Common myeloid progenitor, CD34-positive (primary cell): ENCODE measurements around the gene FAM98C.
A peak's percentile ranks its signal among the peaks of the same experiment; 100 is the strongest.

ENCODE experiments used
- CTCF ChIA-PET: fragments of 350-600 bp; sonication (Branson Sonifier 250); formaldehyde crosslinking; loops from one replicate; lab custom pipeline; 2021; ENCODE audit warnings: antibody characterized with exemption; lab: Charles Lee
- POLR2A ChIA-PET: fragments of 350-600 bp; sonication (Branson Sonifier 250); formaldehyde crosslinking; loops from one replicate; lab custom pipeline; 2021; ENCODE audit warnings: antibody characterized with exemption; lab: Charles Lee
- DNase-seq, 3 donors: peaks; one replicate each; pipeline versions ENCODE4 v3.0.0 to v3.0.0-alpha.2; 2013
- H3K27ac ChIP-seq, 2 experiments: 1 replicate in 1 of 2; 2 replicates in 1 of 2; pipeline ENCODE4 v1.7.0; 2013; ENCODE audit warnings: inconsistent platforms in 2 of 2, low read length in 2 of 2, mild to moderate bottlenecking in 2 of 2, low read depth in 1 of 2, moderate library complexity in 1 of 2; ENCODE audit not compliant: severe bottlenecking in 2 of 2, insufficient read depth in 1 of 2, poor library complexity in 1 of 2
- H3K27me3 ChIP-seq, 5 experiments: replicated peaks in 2 of 5; 1 replicate in 3 of 5; 2 replicates in 2 of 5; pipeline versions ENCODE4 v1.6.1 to v1.7.0; 2013; ENCODE audit warnings: low read length in 4 of 5, mild to moderate bottlenecking in 2 of 5, moderate library complexity in 2 of 5, inconsistent platforms in 1 of 5; ENCODE audit not compliant: insufficient read depth in 5 of 5, control insufficient read depth in 4 of 5
- H3K36me3 ChIP-seq, 4 experiments: 1 replicate in 2 of 4; 2 replicates in 2 of 4; pipeline versions ENCODE4 v1.6.1 to v1.7.0; 2013; ENCODE audit warnings: low read length in 3 of 4, control low read depth in 1 of 4, mild to moderate bottlenecking in 1 of 4; ENCODE audit not compliant: control insufficient read depth in 4 of 4, insufficient read depth in 4 of 4
- H3K4me1 ChIP-seq, 4 experiments: 1 replicate in 3 of 4; 2 replicates in 1 of 4; pipeline versions ENCODE4 v1.6.1 to v1.7.1; 2013; ENCODE audit warnings: low read length in 3 of 4, mild to moderate bottlenecking in 3 of 4, control low read depth in 1 of 4, inconsistent platforms in 1 of 4, moderate library complexity in 1 of 4; ENCODE audit not compliant: control insufficient read depth in 4 of 4, insufficient read depth in 4 of 4; ENCODE audit errors: control extremely low read depth in 1 of 4
- H3K4me3 ChIP-seq, 7 experiments: 1 replicate in 4 of 7; 2 replicates in 3 of 7; pipeline versions ENCODE4 v1.5.1 to v1.7.0; 2013; ENCODE audit warnings: mild to moderate bottlenecking in 7 of 7, low read length in 6 of 7, moderate library complexity in 6 of 7, inconsistent platforms in 2 of 7, low read depth in 2 of 7, control low read depth in 1 of 7; ENCODE audit not compliant: insufficient read depth in 4 of 7, control insufficient read depth in 1 of 7; ENCODE audit errors: extremely low read depth in 1 of 7
- H3K9me3 ChIP-seq, 5 experiments: 1 replicate in 4 of 5; 2 replicates in 1 of 5; pipeline versions ENCODE4 v1.6.1 to v1.7.1; 2013; ENCODE audit warnings: low read length in 4 of 5, mild to moderate bottlenecking in 2 of 5, inconsistent platforms in 1 of 5, low read depth in 1 of 5, moderate library complexity in 1 of 5; ENCODE audit not compliant: control insufficient read depth in 4 of 5, insufficient read depth in 2 of 5; ENCODE audit errors: control extremely low read depth in 1 of 5
- WGBS: methylation state at CpG from one replicate; pipeline ENCODE4 v1.1.5; 2013; ENCODE audit not compliant: insufficient coverage; 5-methylcytosine and 5-hydroxymethylcytosine counted together

FAM98C gene

DNA sequence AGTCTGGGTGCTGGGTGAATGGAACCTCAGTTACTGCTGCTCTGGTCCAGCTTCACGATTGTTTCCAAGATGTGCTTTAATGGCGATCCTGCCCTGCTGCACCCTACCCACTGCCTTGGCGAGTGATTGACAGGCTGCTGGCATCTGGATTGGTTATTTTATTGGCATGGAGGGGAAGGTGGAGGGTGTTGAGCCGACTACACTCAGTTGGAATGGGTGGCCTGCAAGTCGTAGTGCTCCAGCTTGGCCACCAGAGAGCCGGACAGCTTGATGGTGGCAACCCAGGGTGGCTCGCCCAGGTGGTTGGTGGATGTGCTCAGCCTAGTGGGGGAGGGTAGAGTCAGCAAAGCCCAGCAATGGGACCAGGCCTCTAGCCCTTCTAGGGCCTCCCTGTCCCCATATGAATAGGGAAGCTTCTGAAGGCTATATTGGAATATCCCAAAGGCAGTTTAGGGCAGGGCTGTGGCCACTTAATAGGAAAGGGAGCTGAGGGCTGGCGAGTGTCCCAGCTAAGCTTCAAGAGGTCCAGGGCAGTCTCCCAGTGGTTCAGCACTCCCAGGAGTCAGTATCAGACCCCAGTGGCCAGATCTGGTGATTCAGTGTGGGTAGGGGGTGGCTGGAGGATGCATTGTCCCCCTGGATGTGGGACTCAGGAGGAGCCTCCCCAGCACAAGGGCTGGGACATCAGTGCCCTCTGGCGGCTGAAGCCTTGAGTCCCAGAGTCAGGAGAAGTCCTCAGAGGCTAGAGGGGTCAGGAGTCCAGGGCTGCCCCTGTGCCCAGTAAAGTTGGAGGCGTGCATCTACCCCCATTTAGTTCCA is 18.5 kb upstream of the FAM98C start:
- H3K4me1 ChIP-seq: peaks cover 0 to 39% (median 24%) of the 10 kb centered on the region in 4 experiments
- 97% methylated on average over 8 of the region's 10 CpGs for WGBS
- peaks cover 0 to 52% (median 4%) of the 10 kb centered on the region in 5 experiments for H3K27me3 ChIP-seq
- H3K27ac ChIP-seq: no peak overlapping the region
- H3K9me3 ChIP-seq: no peaks in the 10 kb centered on the region
- no peak for DNase-seq
- peaks cover 14 to 55% (median 36%) of the 10 kb centered on the region in 4 experiments for H3K36me3 ChIP-seq
- ChIA-PET POLR2A (no interaction called here), CTCF (interaction anchor here (0.8 to 1.1 kb wide), 2 partner anchors 14 to 131 kb away, joined by 3 read pairs; no protein-coding TSS in a partner anchor)
- no peak overlapping the region for H3K4me3 ChIP-seq

DNA sequence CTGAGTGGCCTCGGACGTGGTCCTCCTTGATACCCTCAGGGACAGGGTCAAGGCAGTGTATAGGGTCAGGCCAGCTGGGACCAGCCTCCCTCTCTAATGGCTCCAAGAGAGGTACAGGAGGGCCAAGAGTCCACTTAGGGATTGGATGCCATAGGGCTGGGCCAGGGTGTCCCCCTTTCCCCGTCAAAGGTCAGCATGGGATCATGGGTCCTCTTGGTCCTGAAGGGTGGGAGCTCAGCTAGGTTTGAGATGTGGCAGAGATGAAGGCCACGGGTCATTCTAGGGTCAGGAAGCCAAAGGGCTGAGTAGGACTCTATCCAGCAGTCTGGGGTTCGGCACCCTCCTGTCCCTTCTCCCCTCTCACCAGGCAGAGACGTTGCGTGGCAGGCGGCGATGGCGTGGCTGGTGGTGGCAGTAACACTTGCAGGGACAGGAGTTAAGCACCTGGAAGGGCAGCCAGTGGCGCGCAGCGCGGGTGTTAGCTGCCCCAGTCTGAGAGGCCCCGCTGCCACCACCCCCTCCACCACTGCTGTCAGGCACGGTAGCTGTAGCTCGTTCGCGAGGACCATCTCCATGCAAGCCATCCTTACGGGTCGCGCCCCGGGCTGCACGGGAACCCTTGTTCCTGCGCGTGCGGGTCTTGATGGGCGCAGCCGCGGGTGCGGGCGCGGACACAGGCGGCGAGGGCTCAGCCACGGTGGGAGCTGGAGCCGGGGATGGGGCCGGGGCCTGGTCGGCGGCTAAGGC is 17.7 kb upstream of the FAM98C start:
- H3K27ac ChIP-seq: no peak overlapping the region
- H3K4me1 ChIP-seq: peaks cover 0 to 40% (median 24%) of the 10 kb centered on the region in 4 experiments
- DNase-seq: no peak
- whole genome bisulfite sequencing: 92% methylated on average over 31 of the region's 40 CpGs
- ChIA-PET POLR2A (no interaction called here), CTCF (interaction anchor here (0.9 to 1.4 kb wide), 2 partner anchors 9 to 130 kb away, joined by 4 read pairs; no protein-coding TSS in a partner anchor)
- no peak overlapping the region for H3K4me3 ChIP-seq
- peaks cover 0 to 60% (median 7%) of the 10 kb centered on the region in 5 experiments for H3K27me3 ChIP-seq
- peaks cover 11 to 50% (median 32%) of the 10 kb centered on the region in 4 experiments for H3K36me3 ChIP-seq
- H3K9me3 ChIP-seq: no peaks in the 10 kb centered on the region

GRCh38 chr19:38385804-38386257 is 17.1 kb upstream of the FAM98C start:
- no peaks in the 10 kb centered on the region for H3K9me3 ChIP-seq
- ChIA-PET CTCF (interaction anchor here (0.9 to 1.4 kb wide), 2 partner anchors 10 to 130 kb away, joined by 4 read pairs; no protein-coding TSS in a partner anchor), POLR2A (interaction anchor here (1.5 kb wide), 1 partner anchor 9 kb away, joined by 3 read pairs; no protein-coding TSS in a partner anchor)
- H3K4me1 ChIP-seq: peaks cover 0 to 40% (median 24%) of the 10 kb centered on the region in 4 experiments
- peaks cover 10 to 45% (median 27%) of the 10 kb centered on the region in 4 experiments for H3K36me3 ChIP-seq
- DNase-seq: peak in 2 of 3 donors; percentile 26 to 33
- peak overlapping the region in 2 of 7 experiments; percentile 23 to 59 for H3K4me3 ChIP-seq
- WGBS: 70% methylated on average over 18 of the region's 40 CpGs
- H3K27ac ChIP-seq: no peak overlapping the region
- peaks cover 2 to 66% (median 9%) of the 10 kb centered on the region in 5 experiments for H3K27me3 ChIP-seq

- Histone ChIP-seq H3K4me3 (peak overlapping the region in 4 of 7 experiments; percentile 28 to 59 (median 50)), H3K27me3 (peaks cover 3 to 72% (median 11%) of the 10 kb centered on the region in 5 experiments), H3K27ac (no peak overlapping the region), H3K9me3 (no peaks in the 10 kb centered on the region), H3K4me1 (peaks cover 0 to 40% (median 24%) of the 10 kb centered on the region in 4 experiments), H3K36me3 (peaks cover 4 to 39% (median 22%) of the 10 kb centered on the region in 4 experiments)
- no peak for DNase-seq
- ChIA-PET POLR2A (interaction anchor here (1.0 to 1.5 kb wide), 3 partner anchors 9 to 16 kb away, joined by 3 to 4 read pairs (median 3); partner anchors contain the start of gene FAM98C), CTCF (interaction anchor here (0.9 to 1.4 kb wide), 3 partner anchors 11 to 131 kb away, joined by 4 to 5 read pairs (median 4); partner anchors contain the start of gene PSMD8)
- 38% methylated on average over 40 of the region's 61 CpGs for WGBS
These were observed 16.5 kb upstream of the FAM98C start for GRCh38 chr19:38386300-38386970.

- DNase-seq: peak; percentile 37 to 72 (median 72)
- Histone ChIP-seq H3K36me3 (peaks cover 2 to 33% (median 18%) of the 10 kb centered on the region in 4 experiments), H3K27ac (no peak overlapping the region), H3K4me1 (peaks cover 0 to 40% (median 24%) of the 10 kb centered on the region in 4 experiments), H3K27me3 (peaks cover 3 to 78% (median 15%) of the 10 kb centered on the region in 5 experiments), H3K4me3 (peak overlapping the region; percentile 8 to 67 (median 52)), H3K9me3 (no peaks in the 10 kb centered on the region)
- under 1% methylated on average over 31 of the region's 36 CpGs for WGBS
- ChIA-PET POLR2A (interaction anchor here (0.6 to 1.5 kb wide), 5 partner anchors 9 to 21 kb away, joined by 3 to 7 read pairs (median 4); partner anchors contain the start of genes FAM98C and PSMD8), CTCF (interaction anchor here (1.3 to 1.4 kb wide), 2 partner anchors 11 to 13 kb away, joined by 5 read pairs; partner anchors contain the start of gene PSMD8)
These were observed 15.8 kb upstream of the FAM98C start for GRCh38 chr19:38386971-38387549.
